Testis (tissue), 2 donors: ENCODE results near the gene PCGF1.

ENCODE experiments used
- POLR2A ChIP-seq: fragments of 450-650 bp; IDR thresholded peaks from one replicate; pipeline ENCODE4 v1.6.1; 2017; ENCODE audit warnings: antibody characterized with exemption, mild to moderate bottlenecking, moderate library complexity
- TF ChIP-seq, protein P1 (sequence below), 3 experiments: fragments of 450-650 bp in 2 of 3; fragments of 200-600 bp in 1 of 3; sonication (generic) in 1 of 3; IDR thresholded peaks; one replicate each; pipeline ENCODE4 v1.5.1; 2016 to 2019; ENCODE audit warnings: antibody characterized with exemption in 3 of 3, mild to moderate bottlenecking in 2 of 3, moderate library complexity in 1 of 3

DNA sequence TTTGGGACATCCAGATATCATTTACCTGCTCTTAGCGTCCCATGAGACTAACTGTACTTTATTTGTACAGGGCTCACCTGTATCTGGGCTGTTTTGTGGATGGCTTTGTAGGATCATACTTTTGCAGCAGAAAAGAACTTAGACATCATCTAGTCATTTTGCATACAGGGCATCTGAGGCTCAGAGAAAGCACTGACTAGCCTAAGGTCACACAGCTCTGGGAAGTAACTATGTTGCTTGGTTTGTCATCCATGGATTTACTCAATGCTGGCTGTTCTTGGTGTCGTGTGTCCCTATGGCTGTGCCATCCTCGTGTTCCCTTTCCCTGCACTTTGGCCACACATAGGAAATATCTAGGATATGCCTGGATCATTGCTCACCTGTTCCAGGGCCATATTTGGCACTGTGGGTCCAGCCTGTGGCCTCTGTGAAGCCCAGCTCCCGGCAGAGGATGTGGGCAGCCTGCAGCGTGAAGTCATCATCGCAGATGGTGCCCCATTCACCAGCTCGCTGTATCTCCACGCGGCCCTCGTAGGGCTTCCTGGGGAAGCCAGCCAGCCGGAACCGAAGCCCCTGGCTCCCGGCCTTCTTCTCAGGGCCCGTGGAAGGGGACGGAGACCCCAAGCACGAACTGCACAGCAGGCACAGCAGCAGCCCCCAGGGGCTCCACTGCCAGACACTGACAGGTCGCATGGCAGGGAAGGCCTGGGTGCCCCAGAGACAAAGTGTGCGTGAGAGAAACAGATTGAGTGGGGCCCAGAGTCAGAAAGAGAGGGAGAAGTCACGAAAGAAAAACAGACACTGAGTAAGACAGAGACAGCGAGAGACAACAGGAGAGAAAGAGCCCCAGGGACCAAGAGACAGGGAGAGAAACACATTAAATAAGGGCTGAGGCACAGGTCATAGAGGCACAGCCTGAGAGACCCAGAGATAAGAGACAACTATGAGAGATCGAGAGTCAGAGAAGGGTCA, 44.7 kb upstream of the PCGF1 start:
- TF ChIP-seq, protein P1, sequence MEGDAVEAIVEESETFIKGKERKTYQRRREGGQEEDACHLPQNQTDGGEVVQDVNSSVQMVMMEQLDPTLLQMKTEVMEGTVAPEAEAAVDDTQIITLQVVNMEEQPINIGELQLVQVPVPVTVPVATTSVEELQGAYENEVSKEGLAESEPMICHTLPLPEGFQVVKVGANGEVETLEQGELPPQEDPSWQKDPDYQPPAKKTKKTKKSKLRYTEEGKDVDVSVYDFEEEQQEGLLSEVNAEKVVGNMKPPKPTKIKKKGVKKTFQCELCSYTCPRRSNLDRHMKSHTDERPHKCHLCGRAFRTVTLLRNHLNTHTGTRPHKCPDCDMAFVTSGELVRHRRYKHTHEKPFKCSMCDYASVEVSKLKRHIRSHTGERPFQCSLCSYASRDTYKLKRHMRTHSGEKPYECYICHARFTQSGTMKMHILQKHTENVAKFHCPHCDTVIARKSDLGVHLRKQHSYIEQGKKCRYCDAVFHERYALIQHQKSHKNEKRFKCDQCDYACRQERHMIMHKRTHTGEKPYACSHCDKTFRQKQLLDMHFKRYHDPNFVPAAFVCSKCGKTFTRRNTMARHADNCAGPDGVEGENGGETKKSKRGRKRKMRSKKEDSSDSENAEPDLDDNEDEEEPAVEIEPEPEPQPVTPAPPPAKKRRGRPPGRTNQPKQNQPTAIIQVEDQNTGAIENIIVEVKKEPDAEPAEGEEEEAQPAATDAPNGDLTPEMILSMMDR (IDR thresholded peaks at IDR 0.05): no peak
- TF ChIP-seq POLR2A: no peak
